Left renal cortex interstitium (tissue), 4 donors: Measurements from ENCODE around the gene CSPG4. TPM values are rescaled to one million over a fixed set of nuclear protein-coding genes. Genes with fewer than 3 reads are reported as not detected.

Experiments used
- DNase-seq, 4 donors: peaks; one replicate each; pipeline ENCODE4 v3.0.0-alpha.2; 2013; ENCODE audit warnings: low read depth in 4 of 4, low spot score in 2 of 4, missing footprints in 1 of 4
- polyA plus RNA-seq, 4 donors: library from polyadenylated mRNA; unstranded; fragments of 120-200 nt; gene quantifications; one replicate each; pipeline ENCODE4 v1.2.1, GENCODE V29; 2013; ENCODE audit not compliant: insufficient read length in 4 of 4

CSPG4 gene
- polyA plus RNA-seq, 4 donors, result 6.9 to 10.2 (median 9.4) TPM

GRCh38 chr15:75672646-75673425, 39.8 kb downstream of the CSPG4 start:
- no peak for DNase-seq

GRCh38 chr15:75671730-75672602, 40.7 kb downstream of the CSPG4 start:
- DNase-seq, result no peak

- DNase-seq, result no peak
These were observed 42.8 kb downstream of the CSPG4 start for GRCh38 chr15:75669879-75670212.

- DNase-seq, result no peak
These were observed 43.3 kb downstream of the CSPG4 start for GRCh38 chr15:75669191-75669878.

GRCh38 chr15:75666823-75667501, 45.7 kb downstream of the CSPG4 start:
- DNase-seq, result no peak

- DNase-seq, result no peak
These were observed 48.7 kb downstream of the CSPG4 start for GRCh38 chr15:75663931-75664421.

- no peak for DNase-seq
These were observed 49.7 kb downstream of the CSPG4 start for GRCh38 chr15:75662823-75663519.

- no peak for DNase-seq
These were observed 50.9 kb downstream of the CSPG4 start for GRCh38 chr15:75661756-75662140.

GRCh38 chr15:75661100-75661755, 51.4 kb downstream of the CSPG4 start:
- no peak for DNase-seq

GRCh38 chr15:75659928-75660645, 52.6 kb downstream of the CSPG4 start:
- DNase-seq, result no peak

- DNase-seq, result no peak
These were observed 53.4 kb downstream of the CSPG4 start for GRCh38 chr15:75659141-75659771.

GRCh38 chr15:75656813-75657212, 55.8 kb downstream of the CSPG4 start:
- DNase-seq, result no peak

- DNase-seq, result no peak
These were observed 56.3 kb downstream of the CSPG4 start for GRCh38 chr15:75656331-75656730.

GRCh38 chr15:75655931-75656330, 56.7 kb downstream of the CSPG4 start:
- DNase-seq, result no peak

- DNase-seq, result no peak
These were observed 58.3 kb downstream of the CSPG4 start for GRCh38 chr15:75654201-75654907.

GRCh38 chr15:75653347-75653913, 59.2 kb downstream of the CSPG4 start:
- DNase-seq, result no peak

- DNase-seq, result no peak
These were observed 60.7 kb downstream of the CSPG4 start for GRCh38 chr15:75651810-75652543.
